ENCODE data around the gene THADA. TPM values are rescaled to one million over a fixed set of nuclear protein-coding genes. Genes with fewer than 3 reads are reported as not detected.

Gene THADA
- total and polyA plus RNA-seq, 2 experiments from 2014 or later, result 10.8 to 18.8 TPM

- Histone ChIP-seq H3K36me3 (replicated peaks; ENCODE audit: insufficient read depth, low read depth) (no peaks in the 10 kb centered on the region), H3K4me3 (no peak overlapping the region), H4K20me1 (ENCODE audit: insufficient read depth, poor library complexity, severe bottlenecking) (no peaks in the 10 kb centered on the region), H3K79me2 (no peaks in the 10 kb centered on the region), H3K27ac (no peak overlapping the region), H3K9me2 (replicated peaks; ENCODE audit: insufficient read depth) (no peaks in the 10 kb centered on the region), H3K4me2 (no peak overlapping the region), H3K27me3 (no peaks in the 10 kb centered on the region), H3K4me1 (ENCODE audit: insufficient read depth) (peaks cover 1% of the 10 kb centered on the region), H3K9me3 (ENCODE audit: low read depth) (no peaks in the 10 kb centered on the region), H2AFZ (no peak overlapping the region)
- no peak for DNase-seq (ENCODE audit: low spot score)
- WGBS (ENCODE audit: low lambda C conversion rate, missing lambda C conversion rate), result 96% methylated on average over 3 of the region's 3 CpGs
- no peak for TF ChIP-seq EZH2 (IDR thresholded peaks at IDR 0.05; ENCODE audit: borderline replicate concordance)
- no peak for TF ChIP-seq EZH2phosphoT487 (IDR thresholded peaks at IDR 0.05; ENCODE audit: low read depth, severe bottlenecking, unreplicated experiment)
- TF ChIP-seq CTCF (IDR thresholded peaks at IDR 0.05; ENCODE audit: poor library complexity), result no peak
These were observed 107.1 kb downstream of the THADA start for GRCh38 chr2:43488737-43489136.

- peak; percentile 23 for DNase-seq (ENCODE audit: low spot score)
These were observed 109.2 kb downstream of the THADA start for GRCh38 chr2:43486603-43487002.

GRCh38 chr2:43484323-43484930 is 111.4 kb downstream of the THADA start:
- H3K4me2 ChIP-seq, result no peak overlapping the region
- H2AFZ ChIP-seq, result no peak overlapping the region
- H3K79me2 ChIP-seq, result no peaks in the 10 kb centered on the region
- H3K36me3 ChIP-seq (replicated peaks; ENCODE audit: insufficient read depth, low read depth), result no peaks in the 10 kb centered on the region
- H3K9me3 ChIP-seq (ENCODE audit: low read depth), result no peaks in the 10 kb centered on the region
- no peaks in the 10 kb centered on the region for H4K20me1 ChIP-seq (ENCODE audit: insufficient read depth, poor library complexity, severe bottlenecking)
- no peak for TF ChIP-seq EZH2phosphoT487 (IDR thresholded peaks at IDR 0.05; ENCODE audit: low read depth, severe bottlenecking, unreplicated experiment)
- peak; percentile 71 for TF ChIP-seq CTCF (IDR thresholded peaks at IDR 0.05; ENCODE audit: poor library complexity)
- peak; percentile 80 for DNase-seq (ENCODE audit: low spot score)
- no peaks in the 10 kb centered on the region for H3K9me2 ChIP-seq (replicated peaks; ENCODE audit: insufficient read depth)
- no peaks in the 10 kb centered on the region for H3K27me3 ChIP-seq
- H3K27ac ChIP-seq, result no peak overlapping the region
- peaks cover 19% of the 10 kb centered on the region for H3K4me1 ChIP-seq (ENCODE audit: insufficient read depth)
- H3K4me3 ChIP-seq, result no peak overlapping the region

More at GRCh38 chr2:43486603-43487002, 109.2 kb downstream of the THADA start:
- no peaks in the 10 kb centered on the region for H3K79me2 ChIP-seq
- H4K20me1 ChIP-seq (ENCODE audit: insufficient read depth, poor library complexity, severe bottlenecking), result no peaks in the 10 kb centered on the region
- H3K9me2 ChIP-seq (replicated peaks; ENCODE audit: insufficient read depth), result no peaks in the 10 kb centered on the region
- H3K36me3 ChIP-seq (replicated peaks; ENCODE audit: insufficient read depth, low read depth), result no peaks in the 10 kb centered on the region
- peak overlapping the region; percentile 29 for H3K27ac ChIP-seq
- H3K9me3 ChIP-seq (ENCODE audit: low read depth), result no peaks in the 10 kb centered on the region
- H3K4me2 ChIP-seq, result no peak overlapping the region
- H2AFZ ChIP-seq, result no peak overlapping the region
- H3K4me1 ChIP-seq (ENCODE audit: insufficient read depth), result peaks cover 19% of the 10 kb centered on the region
- TF ChIP-seq EZH2phosphoT487 (IDR thresholded peaks at IDR 0.05; ENCODE audit: low read depth, severe bottlenecking, unreplicated experiment), result no peak
- TF ChIP-seq EZH2 (IDR thresholded peaks at IDR 0.05; ENCODE audit: borderline replicate concordance), result no peak
- no peak for TF ChIP-seq CTCF (IDR thresholded peaks at IDR 0.05; ENCODE audit: poor library complexity)
- no peaks in the 10 kb centered on the region for H3K27me3 ChIP-seq
- no peak overlapping the region for H3K4me3 ChIP-seq

- no peak overlapping the region for H2AFZ ChIP-seq
- H3K4me2 ChIP-seq, result peak overlapping the region; percentile 22
- DNase-seq (ENCODE audit: low spot score), result peak; percentile 10
- no peaks in the 10 kb centered on the region for H3K36me3 ChIP-seq (replicated peaks; ENCODE audit: insufficient read depth, low read depth)
- peaks cover 29% of the 10 kb centered on the region for H3K4me1 ChIP-seq (ENCODE audit: insufficient read depth)
- no peaks in the 10 kb centered on the region for H3K9me3 ChIP-seq (ENCODE audit: low read depth)
- no peaks in the 10 kb centered on the region for H3K79me2 ChIP-seq
- H3K27ac ChIP-seq, result peak overlapping the region; percentile 47
- no peaks in the 10 kb centered on the region for H4K20me1 ChIP-seq (ENCODE audit: insufficient read depth, poor library complexity, severe bottlenecking)
- H3K27me3 ChIP-seq, result no peaks in the 10 kb centered on the region
- H3K9me2 ChIP-seq (replicated peaks; ENCODE audit: insufficient read depth), result no peaks in the 10 kb centered on the region
- WGBS (ENCODE audit: low lambda C conversion rate, missing lambda C conversion rate), result 36% methylated on average over 4 of the region's 4 CpGs
- TF ChIP-seq CTCF (IDR thresholded peaks at IDR 0.05; ENCODE audit: poor library complexity), result no peak
- TF ChIP-seq EZH2phosphoT487 (IDR thresholded peaks at IDR 0.05; ENCODE audit: low read depth, severe bottlenecking, unreplicated experiment), result no peak
- no peak for TF ChIP-seq EZH2 (IDR thresholded peaks at IDR 0.05; ENCODE audit: borderline replicate concordance)
- no peak overlapping the region for H3K4me3 ChIP-seq
These were observed 112.9 kb downstream of the THADA start for GRCh38 chr2:43482961-43483360.

All from hepatocyte (in vitro differentiated cells).